ENCODE measurements around the gene SFI1.

SFI1 gene

DNA sequence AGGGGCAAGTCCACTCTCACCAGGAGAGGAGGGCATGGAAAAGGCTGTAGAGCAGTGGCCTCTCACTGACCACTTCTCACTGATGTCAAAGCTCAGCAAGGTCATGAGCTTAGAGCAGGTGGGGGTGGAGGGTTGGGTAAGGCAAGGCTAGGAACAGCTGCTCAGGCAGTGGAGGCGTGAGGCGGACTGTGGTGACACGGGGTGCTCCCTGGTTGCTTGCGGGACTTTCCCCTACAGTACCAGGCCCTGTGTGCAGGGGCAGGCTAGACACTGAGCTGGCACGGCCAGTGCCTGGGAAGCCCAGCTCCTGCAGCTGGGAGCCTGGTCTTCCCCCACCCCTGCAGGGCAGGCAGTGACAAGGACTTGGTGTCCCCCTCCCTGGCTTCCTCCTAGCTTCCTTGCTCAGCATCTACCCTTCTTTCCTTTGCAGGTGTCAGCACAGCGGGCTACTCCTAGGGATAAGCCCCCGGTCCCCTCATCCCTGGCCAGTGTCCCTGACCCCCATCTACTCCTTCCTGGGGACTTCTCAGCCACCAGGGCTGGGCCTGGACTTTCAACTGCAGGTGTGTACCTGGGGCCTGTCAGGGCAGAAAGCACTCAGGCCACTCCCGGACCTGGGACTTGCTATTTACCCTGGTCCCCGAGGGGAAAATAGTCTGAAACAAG, 120.1 kb downstream of the SFI1 start:
- H3K36me3 ChIP-seq = peaks cover 91% of the 10 kb centered on the region

DNA sequence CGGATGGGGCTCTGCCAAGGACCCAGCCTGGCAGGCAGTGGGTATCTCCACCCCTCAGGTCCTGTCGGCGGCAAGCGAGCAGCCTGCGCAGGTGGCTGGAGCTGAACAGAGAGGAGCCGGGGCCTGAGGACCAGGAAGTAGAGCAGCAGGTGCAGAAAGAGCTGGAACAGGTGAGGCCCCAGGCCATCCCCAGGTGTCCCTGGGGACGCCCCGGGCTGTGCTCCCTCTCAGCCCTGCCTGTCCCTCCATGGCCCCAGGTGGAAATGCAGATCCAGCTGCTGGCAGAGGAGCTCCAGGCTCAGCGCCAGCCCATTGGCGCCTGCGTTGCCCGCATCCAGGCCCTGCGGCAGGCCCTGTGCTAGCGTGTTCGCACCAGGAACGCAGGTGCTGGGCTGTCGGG, 121.7 kb downstream of the SFI1 start:
- Histone ChIP-seq H3K4me3 (ENCODE audit: low read depth in 1 of 2, low read length in 1 of 2) (no peak overlapping the region), H3K4me1 (ENCODE audit: control insufficient read depth in 1 of 2, insufficient read depth in 1 of 2, low read depth in 1 of 2, low read length in 1 of 2) (peaks cover 19 to 23% of the 10 kb centered on the region in 2 experiments), H3K27ac (peak overlapping the region; percentile 76), H3K27me3 (no peaks in the 10 kb centered on the region), H3K9me3 (no peaks in the 10 kb centered on the region), H3K36me3 (peaks cover 95% of the 10 kb centered on the region)
- TF ChIP-seq, protein P1, sequence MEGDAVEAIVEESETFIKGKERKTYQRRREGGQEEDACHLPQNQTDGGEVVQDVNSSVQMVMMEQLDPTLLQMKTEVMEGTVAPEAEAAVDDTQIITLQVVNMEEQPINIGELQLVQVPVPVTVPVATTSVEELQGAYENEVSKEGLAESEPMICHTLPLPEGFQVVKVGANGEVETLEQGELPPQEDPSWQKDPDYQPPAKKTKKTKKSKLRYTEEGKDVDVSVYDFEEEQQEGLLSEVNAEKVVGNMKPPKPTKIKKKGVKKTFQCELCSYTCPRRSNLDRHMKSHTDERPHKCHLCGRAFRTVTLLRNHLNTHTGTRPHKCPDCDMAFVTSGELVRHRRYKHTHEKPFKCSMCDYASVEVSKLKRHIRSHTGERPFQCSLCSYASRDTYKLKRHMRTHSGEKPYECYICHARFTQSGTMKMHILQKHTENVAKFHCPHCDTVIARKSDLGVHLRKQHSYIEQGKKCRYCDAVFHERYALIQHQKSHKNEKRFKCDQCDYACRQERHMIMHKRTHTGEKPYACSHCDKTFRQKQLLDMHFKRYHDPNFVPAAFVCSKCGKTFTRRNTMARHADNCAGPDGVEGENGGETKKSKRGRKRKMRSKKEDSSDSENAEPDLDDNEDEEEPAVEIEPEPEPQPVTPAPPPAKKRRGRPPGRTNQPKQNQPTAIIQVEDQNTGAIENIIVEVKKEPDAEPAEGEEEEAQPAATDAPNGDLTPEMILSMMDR (IDR thresholded peaks at IDR 0.05) = no peak

More for the DNA sequence above, 120.1 kb downstream of the SFI1 start:
- peaks cover 19 to 23% of the 10 kb centered on the region in 2 experiments for H3K4me1 ChIP-seq (ENCODE audit: control insufficient read depth in 1 of 2, insufficient read depth in 1 of 2, low read depth in 1 of 2, low read length in 1 of 2)
- peak overlapping the region; percentile 76 for H3K27ac ChIP-seq
- H3K27me3 ChIP-seq = no peaks in the 10 kb centered on the region
- TF ChIP-seq, protein P1 (IDR thresholded peaks at IDR 0.05) = no peak
- H3K4me3 ChIP-seq (ENCODE audit: low read depth in 1 of 2, low read length in 1 of 2) = no peak overlapping the region
- no peaks in the 10 kb centered on the region for H3K9me3 ChIP-seq

DNA sequence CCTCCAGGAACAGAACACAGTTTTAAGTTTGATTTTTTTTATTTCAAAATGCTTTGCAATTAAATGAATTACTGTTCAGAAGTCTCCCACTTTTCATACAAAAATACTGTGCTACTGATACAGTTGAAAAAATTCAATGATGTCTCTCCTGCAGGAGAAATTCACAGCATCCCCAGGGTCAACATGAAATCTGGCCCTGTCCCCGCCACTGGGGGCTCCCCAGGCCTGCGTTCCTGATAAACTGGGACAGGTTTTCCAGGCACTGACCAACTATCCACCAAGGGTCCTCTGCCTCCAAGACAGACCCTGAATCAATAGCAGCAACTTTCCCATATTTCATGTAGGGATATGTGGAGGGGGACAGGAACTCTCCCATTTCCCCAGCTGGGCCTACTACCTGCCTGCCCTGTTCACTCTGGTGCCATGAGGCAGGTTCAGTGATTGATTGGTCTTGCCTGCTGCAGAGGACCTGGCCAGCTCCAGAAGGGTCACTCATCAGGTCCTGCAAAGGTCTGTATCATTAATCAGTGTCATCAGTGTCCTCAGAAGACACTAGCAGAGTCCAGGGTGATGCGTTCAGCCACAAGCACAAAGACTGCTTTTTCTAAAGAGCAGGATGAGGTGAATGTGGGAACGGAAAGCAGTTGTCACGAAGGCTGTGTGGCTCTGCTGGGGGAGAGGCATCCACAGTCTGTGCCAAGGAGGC, 122.3 kb downstream of the SFI1 start:
- Histone ChIP-seq H3K36me3 (peaks cover 95% of the 10 kb centered on the region), H3K9me3 (no peaks in the 10 kb centered on the region), H3K27me3 (no peaks in the 10 kb centered on the region), H3K4me3 (ENCODE audit: low read depth in 1 of 2, low read length in 1 of 2) (no peak overlapping the region), H3K27ac (peak overlapping the region; percentile 18), H3K4me1 (ENCODE audit: control insufficient read depth in 1 of 2, insufficient read depth in 1 of 2, low read depth in 1 of 2, low read length in 1 of 2) (peaks cover 19 to 23% of the 10 kb centered on the region in 2 experiments)
- TF ChIP-seq, protein P1 (IDR thresholded peaks at IDR 0.05) = no peak

DNA sequence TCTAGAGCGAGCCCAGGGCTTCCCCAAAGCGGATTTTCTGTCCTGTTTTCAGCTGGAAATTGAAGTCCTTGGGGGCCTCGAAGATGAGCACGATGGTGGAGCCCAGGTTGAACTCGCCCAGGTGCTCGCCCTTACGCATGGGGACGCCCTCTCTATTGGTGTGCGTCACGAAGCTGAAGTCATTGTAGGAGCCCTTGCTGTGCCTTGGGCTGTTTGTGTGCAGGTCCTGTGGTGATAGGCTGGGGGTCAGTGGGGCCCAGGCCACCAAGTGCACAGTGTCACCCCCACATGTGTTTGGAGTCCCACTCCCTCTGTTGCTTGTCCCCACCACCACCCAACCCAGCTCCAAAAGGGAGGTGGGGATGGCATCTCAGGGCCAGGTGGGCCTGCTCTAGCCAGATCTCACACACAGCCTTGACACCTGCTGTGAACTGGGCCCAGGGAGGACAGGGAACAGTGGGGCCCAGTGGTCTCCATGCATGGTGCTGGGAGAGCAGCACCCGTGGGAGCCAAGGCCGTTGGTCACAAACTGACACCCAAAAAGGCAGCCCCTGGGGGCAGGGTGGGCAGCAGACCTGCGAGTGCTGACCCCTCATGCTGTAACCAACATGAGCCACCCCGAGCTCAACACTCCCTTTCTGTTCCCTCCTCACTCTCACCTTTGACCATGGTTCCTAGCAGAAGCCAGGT, 123.4 kb downstream of the SFI1 start:
- TF ChIP-seq, protein P1 (IDR thresholded peaks at IDR 0.05) = no peak
- Histone ChIP-seq H3K4me3 (ENCODE audit: low read depth in 1 of 2, low read length in 1 of 2) (no peak overlapping the region), H3K36me3 (peaks cover 95% of the 10 kb centered on the region), H3K4me1 (ENCODE audit: control insufficient read depth in 1 of 2, insufficient read depth in 1 of 2, low read depth in 1 of 2, low read length in 1 of 2) (peaks cover 19 to 23% of the 10 kb centered on the region in 2 experiments), H3K27ac (peak overlapping the region; percentile 18), H3K9me3 (no peaks in the 10 kb centered on the region), H3K27me3 (no peaks in the 10 kb centered on the region)

DNA sequence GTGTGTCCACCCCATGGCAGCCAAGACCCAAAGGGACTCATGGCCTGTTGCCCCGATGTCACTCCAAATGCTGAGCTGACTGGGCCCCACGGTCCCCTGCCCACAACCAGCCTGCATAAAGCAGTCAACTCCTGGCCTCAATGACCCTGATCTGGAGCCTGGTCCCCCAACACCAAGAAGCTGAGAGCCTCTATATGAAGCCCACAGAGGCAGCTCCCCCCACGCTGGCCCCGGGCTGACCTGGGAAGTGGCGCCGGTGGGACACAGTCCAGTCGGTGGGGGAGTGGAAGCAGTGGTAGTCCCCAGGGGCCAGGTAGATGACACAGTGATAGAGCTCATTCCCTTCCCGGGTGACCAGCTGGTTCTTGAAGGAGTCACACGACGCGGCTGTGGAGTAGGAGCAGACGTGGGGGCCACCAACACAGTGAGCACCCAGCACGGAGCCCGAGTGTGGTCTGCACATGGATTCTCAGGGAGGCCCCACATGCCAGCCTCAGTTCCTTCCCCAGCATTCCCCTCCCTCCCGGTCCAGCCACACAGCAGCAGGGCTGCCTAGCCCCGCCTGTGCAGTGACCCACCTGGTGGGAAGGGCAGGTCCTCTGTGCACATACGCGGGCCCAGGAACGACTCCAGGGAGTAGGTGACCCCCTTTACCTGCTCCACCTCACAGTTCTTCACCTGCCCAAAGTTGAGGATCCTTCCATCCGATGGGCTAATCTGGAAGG, 124.6 kb downstream of the SFI1 start:
- Histone ChIP-seq H3K4me3 (ENCODE audit: low read depth in 1 of 2, low read length in 1 of 2) (no peak overlapping the region), H3K27me3 (no peaks in the 10 kb centered on the region), H3K36me3 (peaks cover 100% of the 10 kb centered on the region), H3K4me1 (ENCODE audit: control insufficient read depth in 1 of 2, insufficient read depth in 1 of 2, low read depth in 1 of 2, low read length in 1 of 2) (peaks cover 11 to 13% of the 10 kb centered on the region in 2 experiments), H3K9me3 (no peaks in the 10 kb centered on the region), H3K27ac (no peak overlapping the region)
- TF ChIP-seq, protein P1 (IDR thresholded peaks at IDR 0.05) = no peak
